MM.1S (cell line): ENCODE measurements around the gene BOLL.
"Not testable (repeated sequence)": the region's sequence is repeated elsewhere in the genome, so short reads cannot be mapped to it uniquely, and the experiment has no call there.

Experiments used
- EZH2phosphoT487 ChIP-seq: fragments of 300-600 bp; sonication (generic); IDR thresholded peaks from 2 replicates; pipeline ENCODE4 v1.6.1; 2018; ENCODE audit warnings: antibody characterized with exemption, low read length
- TF ChIP-seq, protein P1 (sequence below): fragments of 300-600 bp; sonication (generic); IDR thresholded peaks from 2 replicates; pipeline ENCODE4 v1.5.1; 2016; ENCODE audit warnings: antibody characterized with exemption, low read length, mixed read lengths

DNA sequence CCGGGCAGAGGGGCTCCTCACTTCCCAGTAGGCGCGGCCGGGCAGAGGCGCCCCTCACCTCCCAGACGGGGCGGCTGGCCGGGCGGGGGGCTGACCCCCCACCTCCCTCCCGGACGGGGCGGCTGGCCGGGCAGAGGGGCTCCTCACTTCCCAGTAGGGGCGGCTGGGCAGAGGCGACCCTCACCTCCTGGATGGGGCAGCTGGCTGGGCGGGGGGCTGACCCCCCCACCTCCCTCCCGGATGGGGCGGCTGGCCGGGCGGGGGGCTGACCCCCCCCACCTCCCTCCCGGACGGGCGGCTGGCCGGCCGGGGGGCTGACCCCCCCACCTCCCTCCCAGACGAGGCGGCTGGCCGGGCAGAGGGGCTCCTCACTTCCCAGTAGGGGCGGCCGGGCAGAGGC lies 89.1 kb downstream of the BOLL start:
- not testable (repeated sequence) for TF ChIP-seq EZH2phosphoT487
- TF ChIP-seq, protein P1, sequence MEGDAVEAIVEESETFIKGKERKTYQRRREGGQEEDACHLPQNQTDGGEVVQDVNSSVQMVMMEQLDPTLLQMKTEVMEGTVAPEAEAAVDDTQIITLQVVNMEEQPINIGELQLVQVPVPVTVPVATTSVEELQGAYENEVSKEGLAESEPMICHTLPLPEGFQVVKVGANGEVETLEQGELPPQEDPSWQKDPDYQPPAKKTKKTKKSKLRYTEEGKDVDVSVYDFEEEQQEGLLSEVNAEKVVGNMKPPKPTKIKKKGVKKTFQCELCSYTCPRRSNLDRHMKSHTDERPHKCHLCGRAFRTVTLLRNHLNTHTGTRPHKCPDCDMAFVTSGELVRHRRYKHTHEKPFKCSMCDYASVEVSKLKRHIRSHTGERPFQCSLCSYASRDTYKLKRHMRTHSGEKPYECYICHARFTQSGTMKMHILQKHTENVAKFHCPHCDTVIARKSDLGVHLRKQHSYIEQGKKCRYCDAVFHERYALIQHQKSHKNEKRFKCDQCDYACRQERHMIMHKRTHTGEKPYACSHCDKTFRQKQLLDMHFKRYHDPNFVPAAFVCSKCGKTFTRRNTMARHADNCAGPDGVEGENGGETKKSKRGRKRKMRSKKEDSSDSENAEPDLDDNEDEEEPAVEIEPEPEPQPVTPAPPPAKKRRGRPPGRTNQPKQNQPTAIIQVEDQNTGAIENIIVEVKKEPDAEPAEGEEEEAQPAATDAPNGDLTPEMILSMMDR, result not testable (repeated sequence)
